CD4-positive, alpha-beta T cell (primary cell): ENCODE results near the gene POU3F2. TPM values are rescaled to one million over a fixed set of nuclear protein-coding genes. Genes with fewer than 3 reads are reported as not detected.

Source experiments
- ATAC-seq: fragments of 200-7000 bp; cut with Tn5 transposase; one replicate; pipeline ENCODE4 v1.10.0; 2022; ENCODE audit warnings: mild to moderate bottlenecking; ENCODE audit not compliant: poor library complexity
- CTCF ChIA-PET: fragments of 350-600 bp; sonication (Branson Sonifier 250); formaldehyde crosslinking; loops from one replicate; lab custom pipeline; 2021; ENCODE audit warnings: antibody characterized with exemption, inconsistent platforms; lab: Charles Lee
- POLR2A ChIA-PET: fragments of 350-600 bp; sonication (Branson Sonifier 250); formaldehyde crosslinking; loops from one replicate; lab custom pipeline; 2021; ENCODE audit warnings: antibody characterized with exemption, inconsistent platforms; lab: Charles Lee
- DNase-seq, 14 experiments: peaks; one replicate each; pipeline ENCODE4 v3.0.0-alpha.2; 2013 to 2020; ENCODE audit warnings: mixed read lengths in 2 of 14
- H3K27ac ChIP-seq, 2 donors: one replicate each; pipeline versions ENCODE4 v1.5.1 to v1.7.0; 2013; ENCODE audit warnings: low read length in 2 of 2, low read depth in 1 of 2, mild to moderate bottlenecking in 1 of 2
- H3K27me3 ChIP-seq, 2 experiments: 1 replicate in 1 of 2; 2 replicates in 1 of 2; pipeline versions ENCODE4 v1.6.1 to v1.7.0; 2013; ENCODE audit warnings: low read length in 2 of 2, control low read depth in 1 of 2, mild to moderate bottlenecking in 1 of 2, moderate library complexity in 1 of 2; ENCODE audit not compliant: insufficient read depth in 2 of 2, control insufficient read depth in 1 of 2
- H3K36me3 ChIP-seq: one replicate; pipeline ENCODE4 v1.6.1; 2013; ENCODE audit warnings: low read length, control low read depth; ENCODE audit not compliant: insufficient read depth
- H3K4me1 ChIP-seq: one replicate; pipeline ENCODE4 v1.6.1; 2013; ENCODE audit warnings: low read length, control low read depth; ENCODE audit not compliant: insufficient read depth
- H3K4me3 ChIP-seq: one replicate; pipeline ENCODE4 v1.5.1; 2013; ENCODE audit warnings: mild to moderate bottlenecking, low read length, moderate library complexity
- H3K9me3 ChIP-seq, 2 experiments: 1 replicate in 1 of 2; 2 replicates in 1 of 2; pipeline versions ENCODE4 v1.6.1 to v1.7.0; 2013; ENCODE audit warnings: low read length in 2 of 2, mild to moderate bottlenecking in 2 of 2, control low read depth in 1 of 2, moderate library complexity in 1 of 2; ENCODE audit not compliant: control insufficient read depth in 1 of 2, insufficient read depth in 1 of 2
- H3K27ac Mint-ChIP-seq: one replicate; pipeline ENCODE4 v1.8.0; 2020; ENCODE audit warnings: mixed read lengths
- H3K27me3 Mint-ChIP-seq: one replicate; pipeline ENCODE4 v1.8.0; 2021; ENCODE audit warnings: mixed read lengths
- H3K36me3 Mint-ChIP-seq: one replicate; pipeline ENCODE4 v1.8.0; 2021; ENCODE audit warnings: low read depth, mixed read lengths
- H3K4me1 Mint-ChIP-seq: one replicate; pipeline ENCODE4 v1.8.0; 2021; ENCODE audit warnings: low read depth, mixed read lengths
- H3K4me3 Mint-ChIP-seq: one replicate; pipeline ENCODE4 v1.8.0; 2020; ENCODE audit warnings: mild to moderate bottlenecking, mixed read lengths
- H3K9me3 Mint-ChIP-seq: one replicate; pipeline ENCODE4 v1.8.0; 2020; ENCODE audit warnings: mixed read lengths
- intact Hi-C, 2 experiments: fragments of 100-400 bp; cut with DNase I in 1 of 2; cut with micrococcal nuclease in 1 of 2; formaldehyde crosslinking; loops; one replicate each; pipeline versions ENCODE4 v1.15.1 to v1.9.0; 2023 to 2025; cut with DNase I, micrococcal nuclease
- total RNA-seq, 174 experiments: library from RNA in 2 of 174; stranded (reverse) in 2 of 174; gene quantifications; one replicate each; pipeline ENCODE4 v1.2.3 and lab custom pipeline; 2021 to 2026
- TF ChIP-seq, protein P1 (sequence below): fragments of 200-600 bp; IDR thresholded peaks from one replicate; pipeline ENCODE4 v1.8.0; 2022; ENCODE audit warnings: antibody characterized with exemption, mild to moderate bottlenecking

POU3F2 gene
- total RNA-seq, 2 experiments from 2014 or later: not detected

DNA sequence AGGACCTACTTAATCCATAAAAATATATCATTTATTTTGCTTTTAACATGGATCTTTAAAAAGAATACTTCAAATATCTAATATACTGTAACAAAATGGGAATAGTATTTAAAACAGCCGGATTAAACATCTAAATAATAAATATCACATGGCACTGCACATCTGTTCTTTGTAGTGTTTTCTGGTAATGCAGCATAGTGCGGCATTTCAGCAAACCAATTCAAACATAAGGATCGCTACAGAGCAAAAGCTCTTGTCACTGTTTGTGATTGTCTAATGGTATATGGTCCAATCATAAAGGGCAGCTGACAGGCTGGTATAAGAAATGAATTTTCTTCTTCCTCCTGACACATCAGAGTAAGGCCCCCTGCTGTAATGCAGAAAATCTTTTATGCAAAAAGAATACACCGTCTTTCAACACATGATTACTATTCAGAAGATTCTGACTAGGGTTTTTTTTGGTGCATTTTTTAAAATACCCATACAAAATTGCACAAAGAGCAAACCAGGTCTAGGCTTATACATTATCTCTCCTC, 40.0 kb upstream of the POU3F2 start:
- Histone ChIP-seq H3K4me3 (no peak overlapping the region), H3K36me3 (no peaks in the 10 kb centered on the region), H3K9me3 (no peaks in the 10 kb centered on the region), H3K27me3 (peaks cover 0 to 20% of the 10 kb centered on the region in 2 experiments), H3K4me1 (no peaks in the 10 kb centered on the region), H3K27ac (no peak overlapping the region)
- POLR2A ChIA-PET: no interaction called here
- intact Hi-C loops: no loop called here
- CTCF ChIA-PET: no interaction called here
- Mint-ChIP-seq H3K4me3 (no peak overlapping the region), H3K27me3 (peaks cover 59% of the 10 kb centered on the region), H3K9me3 (peaks cover 5% of the 10 kb centered on the region), H3K36me3 (no peaks in the 10 kb centered on the region), H3K4me1 (no peaks in the 10 kb centered on the region), H3K27ac (no peak overlapping the region)
- DNase-seq (no peak), ATAC-seq (no peak)
- TF ChIP-seq, protein P1, sequence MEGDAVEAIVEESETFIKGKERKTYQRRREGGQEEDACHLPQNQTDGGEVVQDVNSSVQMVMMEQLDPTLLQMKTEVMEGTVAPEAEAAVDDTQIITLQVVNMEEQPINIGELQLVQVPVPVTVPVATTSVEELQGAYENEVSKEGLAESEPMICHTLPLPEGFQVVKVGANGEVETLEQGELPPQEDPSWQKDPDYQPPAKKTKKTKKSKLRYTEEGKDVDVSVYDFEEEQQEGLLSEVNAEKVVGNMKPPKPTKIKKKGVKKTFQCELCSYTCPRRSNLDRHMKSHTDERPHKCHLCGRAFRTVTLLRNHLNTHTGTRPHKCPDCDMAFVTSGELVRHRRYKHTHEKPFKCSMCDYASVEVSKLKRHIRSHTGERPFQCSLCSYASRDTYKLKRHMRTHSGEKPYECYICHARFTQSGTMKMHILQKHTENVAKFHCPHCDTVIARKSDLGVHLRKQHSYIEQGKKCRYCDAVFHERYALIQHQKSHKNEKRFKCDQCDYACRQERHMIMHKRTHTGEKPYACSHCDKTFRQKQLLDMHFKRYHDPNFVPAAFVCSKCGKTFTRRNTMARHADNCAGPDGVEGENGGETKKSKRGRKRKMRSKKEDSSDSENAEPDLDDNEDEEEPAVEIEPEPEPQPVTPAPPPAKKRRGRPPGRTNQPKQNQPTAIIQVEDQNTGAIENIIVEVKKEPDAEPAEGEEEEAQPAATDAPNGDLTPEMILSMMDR: no peak

DNA sequence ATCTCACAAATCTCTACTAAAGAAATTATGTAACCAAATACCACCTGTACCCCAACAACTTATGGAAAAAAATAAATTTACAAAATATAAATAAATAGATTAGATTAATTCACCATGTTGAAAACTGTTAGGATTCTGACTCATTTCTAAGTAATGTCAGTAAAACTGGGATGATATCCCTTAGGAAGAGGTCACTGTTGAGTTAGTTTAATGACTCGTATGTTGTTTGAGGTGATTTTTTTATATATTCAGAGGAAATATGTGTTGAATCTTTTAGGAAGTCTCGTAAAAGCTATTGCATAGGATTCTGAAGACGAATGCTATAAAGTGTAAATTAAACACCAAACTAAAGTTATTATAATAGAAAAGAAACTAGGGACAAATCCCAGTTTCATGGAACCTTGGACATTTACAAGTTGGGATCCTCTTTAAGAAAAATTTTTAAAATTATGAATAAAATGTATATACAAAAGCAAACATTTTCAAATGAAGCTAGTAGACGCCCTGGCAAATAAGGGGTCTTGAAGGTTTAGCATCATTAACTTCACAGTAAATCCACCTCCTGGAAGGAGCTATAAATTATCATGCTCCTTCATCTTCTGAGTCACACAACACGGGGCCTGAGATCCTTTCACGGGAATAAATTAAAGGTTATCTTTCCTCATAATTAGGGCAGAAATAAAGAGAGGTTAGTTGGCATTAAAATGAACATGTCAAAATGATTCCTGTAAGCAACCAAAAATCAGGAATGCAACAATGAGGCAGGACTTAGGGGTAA, 37.0 kb upstream of the POU3F2 start:
- H3K27ac Mint-ChIP-seq: no peak overlapping the region
- no peaks in the 10 kb centered on the region for H3K36me3 Mint-ChIP-seq
- no peaks in the 10 kb centered on the region for H3K4me1 ChIP-seq
- TF ChIP-seq, protein P1: no peak
- intact Hi-C loops: no loop called here
- H3K27me3 ChIP-seq: peaks cover 0 to 17% of the 10 kb centered on the region in 2 experiments
- ATAC-seq (no peak), DNase-seq (no peak)
- H3K27ac ChIP-seq: no peak overlapping the region
- ChIA-PET CTCF (no interaction called here), POLR2A (no interaction called here)
- H3K4me3 ChIP-seq: no peak overlapping the region
- no peaks in the 10 kb centered on the region for H3K9me3 ChIP-seq
- H3K27me3 Mint-ChIP-seq: peaks cover 51% of the 10 kb centered on the region
- peaks cover 5% of the 10 kb centered on the region for H3K9me3 Mint-ChIP-seq
- no peaks in the 10 kb centered on the region for H3K4me1 Mint-ChIP-seq
- no peak overlapping the region for H3K4me3 Mint-ChIP-seq
- no peaks in the 10 kb centered on the region for H3K36me3 ChIP-seq

DNA sequence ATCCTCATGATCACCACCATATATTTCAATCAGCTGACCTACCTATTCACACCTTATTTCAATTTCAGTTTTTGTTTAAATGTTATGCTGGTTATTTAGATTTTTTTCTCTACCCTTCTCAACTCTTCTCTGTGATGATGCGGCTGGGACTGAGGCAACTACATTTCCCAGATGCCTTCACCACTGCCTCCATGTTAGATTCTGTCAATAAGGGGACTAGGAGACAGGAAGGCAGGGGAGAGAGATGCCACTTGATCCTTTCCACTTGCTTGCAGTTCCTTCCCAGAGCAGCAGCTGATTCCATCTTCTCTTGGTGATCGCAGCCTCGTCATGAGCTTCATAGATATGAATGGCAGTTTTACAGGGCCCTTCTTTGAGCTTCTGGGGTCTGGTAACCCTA, 33.5 kb upstream of the POU3F2 start:
- H3K27me3 Mint-ChIP-seq: peaks cover 58% of the 10 kb centered on the region
- TF ChIP-seq, protein P1: no peak
- ChIA-PET CTCF (no interaction called here), POLR2A (no interaction called here)
- H3K4me1 Mint-ChIP-seq: no peaks in the 10 kb centered on the region
- no peak overlapping the region for H3K4me3 Mint-ChIP-seq
- H3K9me3 Mint-ChIP-seq: peaks cover 5% of the 10 kb centered on the region
- DNase-seq (no peak), ATAC-seq (no peak)
- Histone ChIP-seq H3K27me3 (peaks cover 0 to 5% of the 10 kb centered on the region in 2 experiments), H3K4me3 (no peak overlapping the region), H3K4me1 (no peaks in the 10 kb centered on the region), H3K9me3 (no peaks in the 10 kb centered on the region), H3K27ac (no peak overlapping the region), H3K36me3 (no peaks in the 10 kb centered on the region)
- H3K36me3 Mint-ChIP-seq: no peaks in the 10 kb centered on the region
- no peak overlapping the region for H3K27ac Mint-ChIP-seq
- intact Hi-C loops: no loop called here
